HG02642 (cell line): ENCODE results near the gene DGKQ.
"Not testable (repeated sequence)": the region's sequence is repeated elsewhere in the genome, so short reads cannot be mapped to it uniquely, and the experiment has no call there.

ENCODE experiments used
- ATAC-seq: cut with Tn5 transposase; IDR thresholded peaks from one replicate; pipeline ENCODE4 v1.9.1; 2021; ENCODE audit warnings: mild to moderate bottlenecking; ENCODE audit not compliant: unreplicated experiment, poor library complexity

DGKQ gene

GRCh38 chr4:930028-930551, 43.3 kb downstream of the DGKQ start:
- no peak for ATAC-seq

GRCh38 chr4:929096-929765, 44.1 kb downstream of the DGKQ start:
- ATAC-seq: no peak

- ATAC-seq: not testable (repeated sequence)
These were observed 45.8 kb downstream of the DGKQ start for GRCh38 chr4:927566-927965.

- no peak for ATAC-seq
These were observed 46.8 kb downstream of the DGKQ start for GRCh38 chr4:926538-926937.

- ATAC-seq: no peak
These were observed 47.4 kb downstream of the DGKQ start for GRCh38 chr4:925771-926500.

- ATAC-seq: no peak
These were observed 48.2 kb downstream of the DGKQ start for GRCh38 chr4:925171-925570.

GRCh38 chr4:924107-925096, 49.0 kb downstream of the DGKQ start:
- ATAC-seq: peak; percentile 28

GRCh38 chr4:921830-922331, 51.5 kb downstream of the DGKQ start:
- ATAC-seq: peak; percentile 52

- not testable (repeated sequence) for ATAC-seq
These were observed 54.2 kb downstream of the DGKQ start for GRCh38 chr4:919004-919680.

GRCh38 chr4:918591-918990, 54.8 kb downstream of the DGKQ start:
- ATAC-seq: not testable (repeated sequence)

- ATAC-seq: no peak
These were observed 55.4 kb downstream of the DGKQ start for GRCh38 chr4:917992-918391.

- no peak for ATAC-seq
These were observed 55.9 kb downstream of the DGKQ start for GRCh38 chr4:917466-917865.

GRCh38 chr4:915595-915994, 57.8 kb downstream of the DGKQ start:
- ATAC-seq: no peak

- no peak for ATAC-seq
These were observed 58.3 kb downstream of the DGKQ start for GRCh38 chr4:915041-915474.

GRCh38 chr4:914531-914930, 58.8 kb downstream of the DGKQ start:
- ATAC-seq: no peak

- no peak for ATAC-seq
These were observed 60.1 kb downstream of the DGKQ start for GRCh38 chr4:913280-913618.

- ATAC-seq: no peak
These were observed 60.7 kb downstream of the DGKQ start for GRCh38 chr4:912548-913279.

- no peak for ATAC-seq
These were observed 61.4 kb downstream of the DGKQ start for GRCh38 chr4:911871-912490.
